OCI-LY7 (cell line): Measurements from ENCODE around the gene TJP2. TPM values are rescaled to one million over a fixed set of nuclear protein-coding genes. Genes with fewer than 3 reads are reported as not detected.

Experiments used
- BruUV-seq: library from RNA; stranded (reverse); fragments of 400-500 nt; replicated peaks from 2 replicates; lab custom pipeline; 2021; lab: Mats Ljungman, UMichigan
- CTCF ChIA-PET: fragments of 300-600 bp; sonication (Branson Sonifier 250); formaldehyde crosslinking; loops from one replicate; lab custom pipeline; 2022; ENCODE audit warnings: antibody characterized with exemption; ENCODE audit not compliant: unreplicated experiment; lab: Charles Lee
- POLR2A ChIA-PET: fragments of 300-600 bp; sonication (Branson Sonifier 250); formaldehyde crosslinking; loops from one replicate; lab custom pipeline; 2022; ENCODE audit warnings: antibody characterized with exemption; lab: Charles Lee
- DNase-seq: peaks from one replicate; pipeline ENCODE4 v3.0.0-alpha.2; 2015; ENCODE audit warnings: low spot score
- H2AFZ ChIP-seq: fragments of 200-600 bp; sonication (generic), shearing (Covaris generic); 2 replicates; pipeline ENCODE4 v1.6.1; 2014; ENCODE audit warnings: mild to moderate bottlenecking, antibody characterized with exemption, low read length, moderate library complexity
- H3K27ac ChIP-seq: fragments of 200-600 bp; sonication (generic); 2 replicates; pipeline ENCODE4 v1.5.1; 2014; ENCODE audit warnings: mixed run types, low read depth, mild to moderate bottlenecking, moderate library complexity, low read length, inconsistent platforms; ENCODE audit not compliant: poor library complexity, severe bottlenecking
- H3K36me3 ChIP-seq: fragments of 200-600 bp; sonication (generic); 2 replicates; pipeline ENCODE4 v1.6.1; 2014; ENCODE audit warnings: mild to moderate bottlenecking, antibody characterized with exemption, low read length, moderate library complexity, mixed read lengths; ENCODE audit not compliant: insufficient read depth
- H3K4me1 ChIP-seq: fragments of 200-600 bp; sonication (generic); 2 replicates; pipeline ENCODE4 v1.5.1; 2014; ENCODE audit warnings: mild to moderate bottlenecking, low read length; ENCODE audit not compliant: insufficient read depth, poor library complexity, severe bottlenecking
- H3K4me2 ChIP-seq: fragments of 200-600 bp; sonication (generic); 2 replicates; pipeline ENCODE4 v1.6.1; 2014; ENCODE audit warnings: mild to moderate bottlenecking, low read length
- H3K4me3 ChIP-seq: fragments of 200-600 bp; sonication (generic); 2 replicates; pipeline ENCODE4 v1.5.1; 2014; ENCODE audit warnings: mild to moderate bottlenecking, low read depth, low read length; ENCODE audit not compliant: poor library complexity, severe bottlenecking
- H3K79me2 ChIP-seq: fragments of 200-600 bp; sonication (generic); 2 replicates; pipeline ENCODE4 v1.6.1; 2016; ENCODE audit warnings: low read depth, mild to moderate bottlenecking, low read length, moderate library complexity, mixed read lengths; ENCODE audit not compliant: insufficient read depth
- H3K9me2 ChIP-seq: fragments of 200-600 bp; sonication (generic); 2 replicates; pipeline ENCODE4 v1.6.1; 2016; ENCODE audit warnings: mild to moderate bottlenecking, low read length, mixed read lengths; ENCODE audit not compliant: insufficient read depth
- H3K9me3 ChIP-seq: fragments of 200-600 bp; sonication (generic); 2 replicates; pipeline ENCODE4 v1.6.1; 2014; ENCODE audit warnings: mild to moderate bottlenecking, mixed run types, low read length, mixed read lengths
- H4K20me1 ChIP-seq: fragments of 200-600 bp; sonication (generic); 2 replicates; pipeline ENCODE4 v1.6.1; 2014; ENCODE audit warnings: mild to moderate bottlenecking, antibody characterized with exemption, low read length, moderate library complexity, mixed read lengths; ENCODE audit not compliant: insufficient read depth
- CTCF ChIP-seq: fragments of 200-600 bp; sonication (generic); conservative IDR thresholded peaks from 2 replicates; pipeline ENCODE4 v1.5.1; 2014; ENCODE audit warnings: mild to moderate bottlenecking, antibody characterized with exemption, low read length, moderate library complexity, mixed read lengths
- EZH2phosphoT487 ChIP-seq: fragments of 200-600 bp; sonication (generic); IDR thresholded peaks from 2 replicates; pipeline ENCODE4 v1.6.1; 2018; ENCODE audit warnings: low read depth, borderline replicate concordance, mild to moderate bottlenecking, mixed run types, antibody characterized with exemption, low read length, moderate library complexity, mixed read lengths
- intact Hi-C: fragments of 100-400 bp; cut with micrococcal nuclease; formaldehyde crosslinking; loops from one replicate; pipeline ENCODE4 v1.10.0; 2022; ENCODE audit not compliant: unreplicated experiment
- total RNA-seq, 2 experiments: library from RNA; depleted of rRNA in 1 of 2; stranded (reverse); fragments of >200 nt in 1 of 2; shearing (Covaris generic) in 1 of 2; gene quantifications; 2 replicates each; pipeline ENCODE4 v1.2.3, GENCODE V29; 2014 to 2022

Gene TJP2
- total RNA-seq, 2 experiments from 2014 or later = 15.1 to 18.0 TPM

GRCh38 chr9:69292078-69292477, 118.0 kb downstream of the TJP2 start:
- CTCF ChIA-PET = no interaction called here
- Histone ChIP-seq H3K9me2 (no peaks in the 10 kb centered on the region), H3K4me2 (no peak overlapping the region), H3K27ac (no peak overlapping the region), H3K4me3 (no peak overlapping the region), H3K9me3 (no peaks in the 10 kb centered on the region), H3K4me1 (no peaks in the 10 kb centered on the region), H3K79me2 (no peaks in the 10 kb centered on the region), H3K36me3 (no peaks in the 10 kb centered on the region), H2AFZ (no peak overlapping the region), H4K20me1 (no peaks in the 10 kb centered on the region)
- POLR2A ChIA-PET = no interaction called here
- intact Hi-C loops = no loop called here
- 0 out of 2 replicates have a peak, but pooled peaks have one; percentile 35 for TF ChIP-seq CTCF
- no peak for TF ChIP-seq EZH2phosphoT487
- BruUV-seq = no TSS peak
- no peak for DNase-seq

DNA sequence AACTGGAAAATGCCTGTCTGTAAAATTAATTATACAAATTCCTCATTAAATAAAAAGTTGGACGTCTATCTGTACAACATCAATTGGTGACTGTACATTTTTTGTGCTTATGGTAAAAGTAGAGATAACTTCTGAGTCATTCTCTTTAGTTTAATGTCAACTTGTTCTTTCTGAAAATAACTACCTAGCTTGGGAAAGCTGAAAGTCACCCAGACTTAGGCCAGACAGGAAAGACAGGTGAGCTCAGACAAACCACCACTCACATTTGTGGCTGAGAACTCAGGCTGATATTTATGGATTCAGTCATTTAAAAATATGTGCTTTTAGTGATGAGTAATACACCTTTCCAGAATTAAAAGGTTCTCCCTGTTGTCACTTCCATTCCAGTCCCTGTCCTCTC, 119.1 kb downstream of the TJP2 start:
- no peak for TF ChIP-seq EZH2phosphoT487
- TF ChIP-seq CTCF = no peak
- H3K9me3 ChIP-seq = no peaks in the 10 kb centered on the region
- no peak overlapping the region for H3K4me2 ChIP-seq
- H3K9me2 ChIP-seq = no peaks in the 10 kb centered on the region
- H3K79me2 ChIP-seq = no peaks in the 10 kb centered on the region
- no peak overlapping the region for H3K4me3 ChIP-seq
- DNase-seq = no peak
- intact Hi-C loops = no loop called here
- ChIA-PET CTCF (no interaction called here), POLR2A (no interaction called here)
- H3K4me1 ChIP-seq = no peaks in the 10 kb centered on the region
- no peaks in the 10 kb centered on the region for H3K36me3 ChIP-seq
- H4K20me1 ChIP-seq = no peaks in the 10 kb centered on the region
- no peak overlapping the region for H3K27ac ChIP-seq
- H2AFZ ChIP-seq = no peak overlapping the region
- BruUV-seq = no TSS peak

DNA sequence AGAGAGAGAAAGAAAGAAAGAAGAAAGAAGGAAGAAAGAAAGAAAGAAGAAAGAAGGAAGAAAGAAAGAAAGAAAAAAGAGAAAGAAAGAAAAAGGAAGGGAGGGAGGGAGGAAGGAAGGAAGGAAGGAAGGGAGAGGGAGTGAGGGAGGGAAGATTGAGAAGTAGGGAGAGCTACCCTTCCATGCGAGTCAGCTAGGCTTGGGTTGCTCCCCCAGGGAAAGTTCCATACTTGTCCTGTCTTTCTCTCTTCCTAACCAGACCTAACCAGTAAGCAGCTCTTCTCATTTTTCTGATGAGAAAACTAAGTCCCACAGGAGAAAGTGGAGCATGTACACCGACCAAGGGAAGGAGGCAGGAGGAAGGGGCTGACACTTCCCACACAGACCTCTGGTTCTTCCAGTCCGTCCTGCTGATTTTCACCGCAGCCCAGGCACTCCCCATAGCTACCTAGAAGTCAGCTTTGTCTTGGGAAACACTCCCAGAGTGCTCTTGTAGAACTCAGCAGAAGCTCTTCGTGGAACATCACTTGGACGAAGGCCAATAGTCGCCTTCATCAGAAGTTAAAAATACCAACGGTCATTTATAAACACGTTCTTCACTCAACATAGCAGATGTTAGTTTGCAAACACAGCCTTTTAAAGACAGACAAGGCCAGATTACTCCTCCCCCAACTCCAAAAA, 121.9 kb downstream of the TJP2 start:
- CTCF ChIA-PET = no interaction called here
- no peak overlapping the region for H3K4me2 ChIP-seq
- H3K9me2 ChIP-seq = no peaks in the 10 kb centered on the region
- H3K4me3 ChIP-seq = no peak overlapping the region
- TF ChIP-seq CTCF (no peak), EZH2phosphoT487 (no peak)
- no peaks in the 10 kb centered on the region for H3K36me3 ChIP-seq
- H4K20me1 ChIP-seq = no peaks in the 10 kb centered on the region
- POLR2A ChIA-PET = no interaction called here
- H2AFZ ChIP-seq = no peak overlapping the region
- no peaks in the 10 kb centered on the region for H3K4me1 ChIP-seq
- no peak for DNase-seq
- intact Hi-C loops = no loop called here
- no TSS peak for BruUV-seq
- H3K27ac ChIP-seq = no peak overlapping the region
- H3K9me3 ChIP-seq = no peaks in the 10 kb centered on the region
- H3K79me2 ChIP-seq = no peaks in the 10 kb centered on the region
